ENCODE results near the gene MYL7.

Gene MYL7

GRCh38 chr7:44093102-44093641 lies 48.0 kb downstream of the MYL7 start:
- H3K4me3 ChIP-seq (ENCODE audit: low read depth in 1 of 5, low read length in 5 of 5): no peak overlapping the region
- H3K36me3 ChIP-seq (ENCODE audit: control insufficient read depth in 5 of 5, insufficient read depth in 5 of 5, low read length in 5 of 5): no peaks in the 10 kb centered on the region
- H3K27ac ChIP-seq (ENCODE audit: low read depth, low read length): no peak overlapping the region
- H3K9ac ChIP-seq (ENCODE audit: low read length in 5 of 5): no peak overlapping the region
- peaks cover 5 to 47% (median 37%) of the 10 kb centered on the region in 5 donors for H3K4me1 ChIP-seq (ENCODE audit: control insufficient read depth in 5 of 5, insufficient read depth in 5 of 5, low read length in 5 of 5)
- no peaks in the 10 kb centered on the region for H3K27me3 ChIP-seq (ENCODE audit: control insufficient read depth in 5 of 5, insufficient read depth in 4 of 5, low read length in 5 of 5)
- peaks cover 0 to 3% (median 0%) of the 10 kb centered on the region in 5 donors for H3K9me3 ChIP-seq (ENCODE audit: control insufficient read depth in 5 of 5, low read length in 5 of 5)
